ENCODE results near the gene RBAK.

DNA sequence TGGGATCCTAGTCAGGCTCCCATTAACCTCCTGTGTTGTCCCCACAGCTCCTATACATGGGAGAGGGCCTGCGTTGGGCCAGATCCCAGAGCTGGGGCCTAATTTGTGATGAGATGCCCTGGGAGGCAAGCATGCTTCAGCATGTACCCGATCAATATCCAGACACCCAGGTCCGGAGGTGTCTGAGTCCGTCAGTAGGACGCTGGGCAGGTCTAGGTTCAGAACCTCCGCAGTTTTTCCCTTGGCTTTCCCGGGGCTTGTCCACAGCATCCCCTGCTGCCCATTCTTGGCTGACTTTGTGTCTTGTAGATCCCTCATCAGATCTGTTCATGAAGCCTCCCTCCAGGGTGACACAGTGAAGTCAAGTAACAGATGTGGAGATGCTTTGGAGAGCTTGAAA, 32.7 kb upstream of the RBAK start:
- TF ChIP-seq, protein P1, sequence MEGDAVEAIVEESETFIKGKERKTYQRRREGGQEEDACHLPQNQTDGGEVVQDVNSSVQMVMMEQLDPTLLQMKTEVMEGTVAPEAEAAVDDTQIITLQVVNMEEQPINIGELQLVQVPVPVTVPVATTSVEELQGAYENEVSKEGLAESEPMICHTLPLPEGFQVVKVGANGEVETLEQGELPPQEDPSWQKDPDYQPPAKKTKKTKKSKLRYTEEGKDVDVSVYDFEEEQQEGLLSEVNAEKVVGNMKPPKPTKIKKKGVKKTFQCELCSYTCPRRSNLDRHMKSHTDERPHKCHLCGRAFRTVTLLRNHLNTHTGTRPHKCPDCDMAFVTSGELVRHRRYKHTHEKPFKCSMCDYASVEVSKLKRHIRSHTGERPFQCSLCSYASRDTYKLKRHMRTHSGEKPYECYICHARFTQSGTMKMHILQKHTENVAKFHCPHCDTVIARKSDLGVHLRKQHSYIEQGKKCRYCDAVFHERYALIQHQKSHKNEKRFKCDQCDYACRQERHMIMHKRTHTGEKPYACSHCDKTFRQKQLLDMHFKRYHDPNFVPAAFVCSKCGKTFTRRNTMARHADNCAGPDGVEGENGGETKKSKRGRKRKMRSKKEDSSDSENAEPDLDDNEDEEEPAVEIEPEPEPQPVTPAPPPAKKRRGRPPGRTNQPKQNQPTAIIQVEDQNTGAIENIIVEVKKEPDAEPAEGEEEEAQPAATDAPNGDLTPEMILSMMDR (IDR thresholded peaks at IDR 0.05): no peak
- TF ChIP-seq POLR2A (IDR thresholded peaks at IDR 0.05): no peak

Data from vagina (tissue), 2 donors.